Trophoblast cell (in vitro differentiated cells and primary cell): ENCODE measurements around the gene ID3.

Experiments used
- DNase-seq, 2 donors: peaks; one replicate each; pipeline ENCODE4 v3.0.0-alpha.2; 2016
- H2AFZ ChIP-seq: 2 replicates; pipeline ENCODE4 v1.6.1; 2013; ENCODE audit warnings: low read length, moderate library complexity, mild to moderate bottlenecking; ENCODE audit not compliant: insufficient read depth, poor library complexity
- H2AK5ac ChIP-seq: 2 replicates; pipeline ENCODE4 v1.6.1; 2013; ENCODE audit warnings: mild to moderate bottlenecking, low read length
- H2BK120ac ChIP-seq: 2 replicates; pipeline ENCODE4 v1.6.1; 2013; ENCODE audit warnings: low read length, mild to moderate bottlenecking, moderate library complexity; ENCODE audit not compliant: insufficient read depth, poor library complexity
- H2BK12ac ChIP-seq: 2 replicates; pipeline ENCODE4 v1.6.1; 2013; ENCODE audit warnings: mild to moderate bottlenecking, low read length, moderate library complexity
- H2BK5ac ChIP-seq: 2 replicates; pipeline ENCODE4 v1.6.1; 2013; ENCODE audit warnings: low read length, low read depth, moderate library complexity, mild to moderate bottlenecking; ENCODE audit not compliant: poor library complexity
- H3K14ac ChIP-seq: 2 replicates; pipeline ENCODE4 v1.6.1; 2013; ENCODE audit warnings: mild to moderate bottlenecking, low read length
- H3K18ac ChIP-seq: 2 replicates; pipeline ENCODE4 v1.6.1; 2013; ENCODE audit warnings: mild to moderate bottlenecking, low read length
- H3K23ac ChIP-seq: 2 replicates; pipeline ENCODE4 v1.6.1; 2013; ENCODE audit warnings: low read length
- H3K27ac ChIP-seq: 2 replicates; pipeline ENCODE4 v1.5.1; 2013; ENCODE audit warnings: low read depth, mild to moderate bottlenecking, inconsistent platforms, low read length, moderate library complexity
- H3K27me3 ChIP-seq: 2 replicates; pipeline ENCODE4 v1.6.1; 2013; ENCODE audit warnings: inconsistent platforms, mild to moderate bottlenecking, low read length, moderate library complexity; ENCODE audit not compliant: insufficient read depth
- H3K36me3 ChIP-seq, 2 experiments: 1 replicate in 1 of 2; 2 replicates in 1 of 2; pipeline ENCODE4 v1.6.1; 2013; ENCODE audit warnings: low read length in 2 of 2, mild to moderate bottlenecking in 2 of 2, moderate library complexity in 1 of 2; ENCODE audit not compliant: insufficient read depth in 2 of 2, control insufficient read depth in 1 of 2
- H3K4ac ChIP-seq: 2 replicates; pipeline ENCODE4 v1.6.1; 2013; ENCODE audit warnings: low read depth, mild to moderate bottlenecking, low read length, moderate library complexity
- H3K4me1 ChIP-seq, 2 experiments: 1 replicate in 1 of 2; 2 replicates in 1 of 2; pipeline ENCODE4 v1.6.1; 2013; ENCODE audit warnings: low read length in 2 of 2, mild to moderate bottlenecking in 2 of 2, moderate library complexity in 1 of 2; ENCODE audit not compliant: insufficient read depth in 2 of 2, control insufficient read depth in 1 of 2
- H3K4me2 ChIP-seq: 2 replicates; pipeline ENCODE4 v1.6.1; 2013; ENCODE audit warnings: inconsistent platforms, mild to moderate bottlenecking, low read length, moderate library complexity
- H3K4me3 ChIP-seq: 2 replicates; pipeline ENCODE4 v1.5.1; 2013; ENCODE audit warnings: mild to moderate bottlenecking, low read depth, low read length, inconsistent platforms
- H3K79me1 ChIP-seq: one replicate; pipeline ENCODE4 v1.6.1; 2013; ENCODE audit warnings: low read length
- H3K79me2 ChIP-seq: 2 replicates; pipeline ENCODE4 v1.6.1; 2013; ENCODE audit warnings: low read length, mild to moderate bottlenecking; ENCODE audit not compliant: control insufficient read depth, insufficient read depth, poor library complexity
- H3K9ac ChIP-seq: 2 replicates; pipeline ENCODE4 v1.6.1; 2013; ENCODE audit warnings: mild to moderate bottlenecking, low read length
- H3K9me3 ChIP-seq: 2 replicates; pipeline ENCODE4 v1.6.1; 2013; ENCODE audit warnings: low read depth, mild to moderate bottlenecking, control low read depth, inconsistent platforms, low read length; ENCODE audit not compliant: insufficient read depth
- H4K12ac ChIP-seq: 2 replicates; pipeline ENCODE4 v1.6.1; 2013; ENCODE audit warnings: low read depth, mild to moderate bottlenecking, low read length, moderate library complexity
- H4K8ac ChIP-seq: 2 replicates; pipeline ENCODE4 v1.6.1; 2013; ENCODE audit warnings: low read depth, mild to moderate bottlenecking, low read length, moderate library complexity
- H4K91ac ChIP-seq: one replicate; pipeline ENCODE4 v1.6.1; 2013; ENCODE audit warnings: low read depth, mild to moderate bottlenecking, low read length, moderate library complexity
- WGBS: extraction: QIAGEN DNeasy Blood & Tissue Kit; methylation state at CpG from one replicate; pipeline ENCODE4 v1.1.7; 2013; ENCODE audit warnings: missing lambda C conversion rate; ENCODE audit not compliant: insufficient read length, insufficient coverage; ENCODE audit errors: extremely low coverage; 5-methylcytosine and 5-hydroxymethylcytosine counted together

The ID3 gene

DNA sequence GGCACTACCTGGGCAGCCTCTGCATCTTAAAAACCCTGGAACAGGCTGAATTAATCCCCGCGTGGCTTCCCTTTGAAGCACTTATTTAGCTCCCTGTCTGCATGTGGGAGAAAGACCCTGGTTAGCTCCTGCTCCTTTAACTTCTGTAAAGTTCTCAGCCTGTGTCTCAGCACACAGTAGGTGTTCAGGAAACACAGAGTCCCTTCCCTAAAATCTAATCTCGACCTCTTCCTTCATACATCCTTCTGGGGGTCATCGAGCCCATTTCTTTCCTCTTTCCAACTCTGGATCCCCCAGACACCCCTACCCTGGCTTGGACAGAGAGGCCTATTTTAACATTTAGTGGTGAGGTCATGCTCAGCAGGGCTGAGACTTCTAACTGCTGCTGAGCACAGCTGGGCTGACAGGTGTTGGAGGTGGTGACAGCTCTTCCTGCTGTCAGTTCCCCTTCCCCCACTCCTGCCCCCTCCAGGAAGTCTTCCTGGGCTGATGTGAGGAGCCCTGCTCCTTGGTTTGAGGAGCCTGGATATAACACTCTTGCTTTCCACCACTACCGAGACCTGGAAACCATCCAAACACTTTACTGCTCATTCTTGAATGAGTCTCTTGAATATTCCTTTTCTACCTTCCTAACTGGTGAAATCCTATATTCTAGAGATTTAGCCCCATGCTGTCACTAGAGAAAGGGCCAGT is 33.6 kb downstream of the ID3 start:
- no peaks in the 10 kb centered on the region for H3K27me3 ChIP-seq

GRCh38 chr1:23524716-23525401 is 34.4 kb downstream of the ID3 start:
- Histone ChIP-seq H3K9me3 (no peaks in the 10 kb centered on the region), H2AK5ac (no peak overlapping the region), H3K4me3 (no peak overlapping the region), H3K79me2 (no peaks in the 10 kb centered on the region), H4K12ac (no peak overlapping the region), H3K18ac (no peak overlapping the region), H3K27ac (no peak overlapping the region), H3K23ac (no peak overlapping the region), H3K79me1 (no peaks in the 10 kb centered on the region), H3K4me2 (no peak overlapping the region), H3K14ac (no peak overlapping the region), H3K4ac (no peak overlapping the region), H3K4me1 (no peaks in the 10 kb centered on the region), H3K27me3 (no peaks in the 10 kb centered on the region), H4K8ac (no peak overlapping the region), H2AFZ (no peak overlapping the region), H2BK120ac (no peak overlapping the region), H3K9ac (no peak overlapping the region), H2BK12ac (no peak overlapping the region), H2BK5ac (no peak overlapping the region), H4K91ac (no peak overlapping the region), H3K36me3 (no peaks in the 10 kb centered on the region)
- no CpG with 5 or more reads among the region's 9 CpGs for WGBS
- no peak for DNase-seq

More for the DNA sequence above, 33.6 kb downstream of the ID3 start:
- Histone ChIP-seq H3K4me2 (no peak overlapping the region), H4K91ac (no peak overlapping the region), H3K4ac (no peak overlapping the region), H4K8ac (no peak overlapping the region), H3K27ac (no peak overlapping the region), H3K18ac (no peak overlapping the region), H2BK120ac (no peak overlapping the region), H3K36me3 (no peaks in the 10 kb centered on the region), H3K9ac (no peak overlapping the region), H4K12ac (no peak overlapping the region), H3K23ac (no peak overlapping the region), H3K9me3 (no peaks in the 10 kb centered on the region), H2BK5ac (no peak overlapping the region), H2AFZ (no peak overlapping the region), H2BK12ac (no peak overlapping the region), H2AK5ac (no peak overlapping the region), H3K4me3 (no peak overlapping the region), H3K14ac (no peak overlapping the region), H3K4me1 (peaks cover 5 to 7% of the 10 kb centered on the region in 2 experiments), H3K79me2 (no peaks in the 10 kb centered on the region), H3K79me1 (peaks cover under 1% of the 10 kb centered on the region)
- no CpG with 5 or more reads among the region's 5 CpGs for WGBS
- no peak for DNase-seq

- Histone ChIP-seq H3K4me3 (no peak overlapping the region), H3K4ac (no peak overlapping the region), H4K12ac (no peak overlapping the region), H3K9ac (no peak overlapping the region), H3K4me2 (no peak overlapping the region), H3K23ac (no peak overlapping the region), H3K27ac (no peak overlapping the region), H3K36me3 (no peaks in the 10 kb centered on the region), H3K9me3 (no peaks in the 10 kb centered on the region), H4K91ac (no peak overlapping the region), H2BK5ac (no peak overlapping the region), H3K18ac (no peak overlapping the region), H2BK12ac (no peak overlapping the region), H2AFZ (no peak overlapping the region), H2AK5ac (no peak overlapping the region), H3K4me1 (no peaks in the 10 kb centered on the region), H3K79me2 (no peaks in the 10 kb centered on the region), H3K79me1 (no peaks in the 10 kb centered on the region), H3K14ac (no peak overlapping the region), H4K8ac (no peak overlapping the region), H2BK120ac (no peak overlapping the region), H3K27me3 (no peaks in the 10 kb centered on the region)
- no peak for DNase-seq
- no CpG with 5 or more reads among the region's 3 CpGs for WGBS
Observed at GRCh38 chr1:23524163-23524562, 35.1 kb downstream of the ID3 start.

DNA sequence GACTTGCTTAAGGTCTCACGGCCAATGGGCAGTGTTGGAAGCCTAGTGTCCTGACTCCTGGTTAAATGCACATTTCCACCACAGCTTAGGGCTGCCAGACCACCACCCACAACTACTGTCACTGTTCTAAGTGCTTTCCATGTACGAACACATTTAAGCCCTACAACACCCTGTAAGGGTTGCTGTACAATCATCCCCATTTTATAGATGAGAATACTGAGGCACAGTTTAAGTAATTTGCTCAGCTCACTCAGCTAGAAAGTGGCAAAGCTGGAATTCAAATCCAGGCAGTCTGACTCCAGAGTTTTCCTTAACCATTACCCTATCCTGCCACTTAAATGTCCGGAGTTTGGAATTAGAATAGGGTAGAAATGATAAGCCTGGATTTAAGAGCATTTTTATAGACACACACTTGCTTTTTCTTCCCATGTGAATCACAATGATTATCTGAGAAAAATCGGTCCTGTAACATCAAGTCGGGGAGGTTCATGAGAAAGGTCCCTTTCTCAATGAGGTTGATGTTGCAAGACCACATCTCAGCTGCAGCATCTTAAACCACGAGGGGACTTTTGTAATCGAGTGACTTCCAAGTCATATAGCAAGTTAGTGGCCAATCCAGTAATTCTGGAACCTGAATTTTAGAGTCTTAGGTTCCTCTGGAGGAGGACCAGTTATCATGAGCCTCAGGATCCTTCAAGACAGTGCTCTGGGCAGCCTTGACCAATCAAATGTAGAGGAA is 36.9 kb downstream of the ID3 start:
- peak in 1 of 2 donors; percentile 44 for DNase-seq
- no peaks in the 10 kb centered on the region for H3K27me3 ChIP-seq
- H3K4me3 ChIP-seq: no peak overlapping the region
- H3K4me2 ChIP-seq: no peak overlapping the region
- H2BK5ac ChIP-seq: no peak overlapping the region
- no peaks in the 10 kb centered on the region for H3K79me1 ChIP-seq
- no peak overlapping the region for H4K12ac ChIP-seq
- H3K27ac ChIP-seq: no peak overlapping the region
- no peak overlapping the region for H3K4ac ChIP-seq
- peak overlapping the region; percentile 15 for H2BK120ac ChIP-seq
- no peak overlapping the region for H3K23ac ChIP-seq
- H3K9ac ChIP-seq: no peak overlapping the region
- H3K4me1 ChIP-seq: no peaks in the 10 kb centered on the region
- H4K8ac ChIP-seq: no peak overlapping the region
- no peaks in the 10 kb centered on the region for H3K9me3 ChIP-seq
- H3K36me3 ChIP-seq: peaks cover 0 to 4% of the 10 kb centered on the region in 2 experiments
- H3K79me2 ChIP-seq: no peaks in the 10 kb centered on the region
- H3K14ac ChIP-seq: no peak overlapping the region
- no peak overlapping the region for H4K91ac ChIP-seq
- no peak overlapping the region for H2AFZ ChIP-seq
- no peak overlapping the region for H2BK12ac ChIP-seq
- no CpG with 5 or more reads among the region's 7 CpGs for WGBS
- no peak overlapping the region for H2AK5ac ChIP-seq
- no peak overlapping the region for H3K18ac ChIP-seq
